GDM1 (cell line): ENCODE data around the gene AP1B1.
A peak's percentile ranks its signal among the peaks of the same experiment; 100 is the strongest.
"Not testable (repeated sequence)": the region's sequence is repeated elsewhere in the genome, so short reads cannot be mapped to it uniquely, and the experiment has no call there.

Experiments
- DNase-seq: peaks from one replicate; lab custom pipeline; 2025; lab: John Stamatoyannopoulos, UW

The AP1B1 gene

GRCh38 chr22:29387921-29388758, at the start of gene AP1B1:
Gene AP1B1 (minus strand): TSS chr22:29388570. CDS start chr22:29367243, 21,327 bp downstream.
- peak; percentile 90 for DNase-seq

- no peak for DNase-seq
Measured at GRCh38 chr22:29435236-29436136, 47.1 kb upstream of the AP1B1 start.

GRCh38 chr22:29434288-29434687, 45.9 kb upstream of the AP1B1 start:
- no peak for DNase-seq

GRCh38 chr22:29433856-29434255, 45.5 kb upstream of the AP1B1 start:
- no peak for DNase-seq

- no peak for DNase-seq
Measured at GRCh38 chr22:29431986-29432385, 43.6 kb upstream of the AP1B1 start.

- DNase-seq = no peak
Measured at GRCh38 chr22:29427176-29427760, 38.9 kb upstream of the AP1B1 start.

- no peak for DNase-seq
Measured at GRCh38 chr22:29426476-29426875, 38.1 kb upstream of the AP1B1 start.

GRCh38 chr22:29418704-29419103, 30.3 kb upstream of the AP1B1 start:
- DNase-seq = not testable (repeated sequence)

GRCh38 chr22:29414951-29415591, 26.7 kb upstream of the AP1B1 start:
- not testable (repeated sequence) for DNase-seq

GRCh38 chr22:29412772-29413171, 24.4 kb upstream of the AP1B1 start:
- DNase-seq = peak; percentile 29

GRCh38 chr22:29411569-29412211, 23.3 kb upstream of the AP1B1 start:
- DNase-seq = not testable (repeated sequence)

GRCh38 chr22:29408940-29409339, 20.6 kb upstream of the AP1B1 start:
- DNase-seq = no peak

GRCh38 chr22:29401538-29401937, 13.2 kb upstream of the AP1B1 start:
- not testable (repeated sequence) for DNase-seq

GRCh38 chr22:29400576-29400975, 12.2 kb upstream of the AP1B1 start:
- no peak for DNase-seq

- DNase-seq = no peak
Measured at GRCh38 chr22:29397791-29398190, 9.4 kb upstream of the AP1B1 start.

GRCh38 chr22:29396126-29396525, 7.8 kb upstream of the AP1B1 start:
- DNase-seq = no peak

GRCh38 chr22:29394931-29395581, 6.7 kb upstream of the AP1B1 start:
- peak; percentile 58 for DNase-seq

- DNase-seq = peak; percentile 31
Measured at GRCh38 chr22:29393019-29393608, 4.7 kb upstream of the AP1B1 start.

- no peak for DNase-seq
Measured at GRCh38 chr22:29391546-29391945, 3.2 kb upstream of the AP1B1 start.

GRCh38 chr22:29390270-29390669, 1.9 kb upstream of the AP1B1 start:
- DNase-seq = no peak

- DNase-seq = no peak
Measured at GRCh38 chr22:29388759-29389090, 355 bp upstream of the AP1B1 start.
